GM12878 (cell line): ENCODE data around the gene GJD3. TPM values are rescaled to one million over a fixed set of nuclear protein-coding genes. Genes with fewer than 3 reads are reported as not detected.
A peak's percentile ranks its signal among the peaks of the same experiment; 100 is the strongest.

Experiments used
- ATAC-seq: fragments of 200-7000 bp; cut with Tn5 transposase; 3 replicates; pipeline ENCODE4 v1.9.1; 2020; ENCODE audit warnings: mild to moderate bottlenecking, moderate library complexity
- BruUV-seq: library from RNA; stranded (reverse); fragments of 400-500 nt; replicated peaks from 2 replicates; lab custom pipeline; 2021; lab: Mats Ljungman, UMichigan
- CTCF ChIA-PET: fragments of 300-600 bp; sonication (Branson Sonifier 250); formaldehyde crosslinking; extraction: SDS; loops from one replicate; lab custom pipeline; 2021; ENCODE audit warnings: inconsistent platforms; lab: Yijun Ruan, JAX
- POLR2A ChIA-PET: fragments of 350-600 bp; formaldehyde crosslinking; extraction: SDS; loops from one replicate; lab custom pipeline; 2021; ENCODE audit warnings: inconsistent platforms; lab: Charles Lee
- RAD21 ChIA-PET: fragments of 300-600 bp; sonication (Branson Sonifier 250); formaldehyde crosslinking; loops from one replicate; lab custom pipeline; 2023; ENCODE audit warnings: antibody characterized with exemption; ENCODE audit not compliant: unreplicated experiment; lab: Charles Lee
- SMC1A ChIA-PET: fragments of 300-600 bp; sonication (Branson Sonifier 250); formaldehyde crosslinking; loops from one replicate; lab custom pipeline; 2023; ENCODE audit not compliant: unreplicated experiment, uncharacterized antibody; lab: Charles Lee
- DNase-seq: peaks from one replicate; pipeline ENCODE4 v3.0.0-alpha.2; 2011; ENCODE audit warnings: low read depth, low spot score
- FAIRE-seq: peaks from 3 replicates; lab custom pipeline; 2011; peaks lifted over from hg19 to GRCh38; lab: Jason Lieb, UNC
- H2AFZ ChIP-seq: 2 replicates; pipeline ENCODE4 v1.6.0; 2011; ENCODE audit warnings: low read depth, low read length, control low read depth; ENCODE audit not compliant: control insufficient read depth
- H3K27ac ChIP-seq: 2 replicates; pipeline ENCODE4 v1.5.1; 2011; ENCODE audit warnings: control low read depth; ENCODE audit not compliant: control insufficient read depth, insufficient read depth
- H3K27me3 ChIP-seq, 2 experiments: replicated peaks in 1 of 2; 2 replicates each; pipeline versions ENCODE4 v1.6.0 to v1.6.1; 2011; ENCODE audit warnings: low read length in 1 of 2; ENCODE audit not compliant: control insufficient read depth in 2 of 2, insufficient read depth in 2 of 2
- H3K36me3 ChIP-seq, 2 experiments: 2 replicates each; pipeline ENCODE4 v1.5.1; 2011; ENCODE audit warnings: low read length in 1 of 2; ENCODE audit not compliant: control insufficient read depth in 2 of 2, insufficient read depth in 2 of 2
- H3K4me1 ChIP-seq: 2 replicates; pipeline ENCODE4 v1.6.1; 2011; ENCODE audit warnings: mild to moderate bottlenecking, low read length, moderate library complexity, mixed read lengths; ENCODE audit not compliant: control insufficient read depth, insufficient read depth
- H3K4me2 ChIP-seq: 2 replicates; pipeline ENCODE4 v1.6.0; 2011; ENCODE audit warnings: control low read depth; ENCODE audit not compliant: control insufficient read depth, insufficient read depth
- H3K4me3 ChIP-seq: fragments of 200-600 bp; sonication (generic); 2 replicates; pipeline ENCODE4 v1.5.1; 2016
- H3K79me2 ChIP-seq: 2 replicates; pipeline ENCODE4 v1.6.0; 2011; ENCODE audit warnings: low read length; ENCODE audit not compliant: control insufficient read depth, insufficient read depth
- H3K9ac ChIP-seq: 2 replicates; pipeline ENCODE4 v1.8.0; 2011; ENCODE audit warnings: low read length, control low read depth, mixed read lengths; ENCODE audit not compliant: control insufficient read depth, insufficient read depth
- H3K9me3 ChIP-seq: replicated peaks from 3 replicates; pipeline ENCODE4 v1.5.1; 2011; ENCODE audit warnings: mild to moderate bottlenecking, low read length; ENCODE audit not compliant: control insufficient read depth, insufficient read depth
- H4K20me1 ChIP-seq: 2 replicates; pipeline ENCODE4 v1.6.0; 2011; ENCODE audit not compliant: control insufficient read depth, insufficient read depth
- IKZF1 ChIP-seq: fragments of 450-650 bp; conservative IDR thresholded peaks from 2 replicates; pipeline ENCODE4 v1.6.1; 2017; ENCODE audit warnings: antibody characterized with exemption, mild to moderate bottlenecking
- POLR2AphosphoS5 ChIP-seq: IDR thresholded peaks from 2 replicates; pipeline ENCODE4 v1.6.1; 2011; ENCODE audit warnings: mild to moderate bottlenecking, low read length, inconsistent platforms
- SP1 ChIP-seq: IDR thresholded peaks from one replicate; pipeline ENCODE4 v1.6.1; 2011; ENCODE audit warnings: low read depth, low read length
- WGBS: methylation state at CpG from one replicate; pipeline ENCODE4 v1.1.6; 2016; ENCODE audit warnings: low lambda C conversion rate; ENCODE audit not compliant: insufficient replicate concordance, insufficient coverage; ENCODE audit errors: missing lambda C conversion rate; 5-methylcytosine and 5-hydroxymethylcytosine counted together
- in situ Hi-C: fragments of 300-500 bp; cut with MboI; formaldehyde crosslinking; loops from 9 replicates; pipeline ENCODE4 v1.14.3; 2018; ENCODE audit warnings: mixed read lengths
- intact Hi-C: fragments of 100-400 bp; cut with micrococcal nuclease; formaldehyde crosslinking; loops from one replicate; pipeline ENCODE4 v1.14.2; 2022; ENCODE audit not compliant: unreplicated experiment
- polyA plus RNA-seq, 11 experiments: library from polyadenylated mRNA; depleted of rRNA in 4 of 11; unstranded in 6 of 11; stranded (reverse) in 5 of 11; fragments of >200 nt; fragmentation: Nextera tagmentation in 4 of 11; fragmentation: Illumina TruSeq in 1 of 11; extraction: Ambion mirVana in 4 of 11; extraction: Trizol in 1 of 11; gene quantifications; 1 replicate in 1 of 11; 2 replicates in 10 of 11; pipeline versions ENCODE4 v1.2.1 to v1.2.3, GENCODE V29; 2011 to 2016; ENCODE audit warnings: inconsistent platforms in 2 of 11, missing spikeins in 2 of 11, low read depth in 1 of 11
- total RNA-seq, 4 experiments: library from RNA; depleted of rRNA in 3 of 4; stranded (reverse); fragments of >200 nt in 3 of 4; fragmentation: Illumina TruSeq in 1 of 4; extraction: Trizol in 1 of 4; gene quantifications; 2 replicates each; pipeline versions ENCODE4 v1.2.1 to v1.2.3, GENCODE V29; 2013 to 2021

GJD3 gene
- total and polyA plus RNA-seq, 10 of the 15 experiments (the other 5 are each of a cell fraction or from before 2014, with no cell fraction given): 1.6 TPM; not detected in 9

DNA sequence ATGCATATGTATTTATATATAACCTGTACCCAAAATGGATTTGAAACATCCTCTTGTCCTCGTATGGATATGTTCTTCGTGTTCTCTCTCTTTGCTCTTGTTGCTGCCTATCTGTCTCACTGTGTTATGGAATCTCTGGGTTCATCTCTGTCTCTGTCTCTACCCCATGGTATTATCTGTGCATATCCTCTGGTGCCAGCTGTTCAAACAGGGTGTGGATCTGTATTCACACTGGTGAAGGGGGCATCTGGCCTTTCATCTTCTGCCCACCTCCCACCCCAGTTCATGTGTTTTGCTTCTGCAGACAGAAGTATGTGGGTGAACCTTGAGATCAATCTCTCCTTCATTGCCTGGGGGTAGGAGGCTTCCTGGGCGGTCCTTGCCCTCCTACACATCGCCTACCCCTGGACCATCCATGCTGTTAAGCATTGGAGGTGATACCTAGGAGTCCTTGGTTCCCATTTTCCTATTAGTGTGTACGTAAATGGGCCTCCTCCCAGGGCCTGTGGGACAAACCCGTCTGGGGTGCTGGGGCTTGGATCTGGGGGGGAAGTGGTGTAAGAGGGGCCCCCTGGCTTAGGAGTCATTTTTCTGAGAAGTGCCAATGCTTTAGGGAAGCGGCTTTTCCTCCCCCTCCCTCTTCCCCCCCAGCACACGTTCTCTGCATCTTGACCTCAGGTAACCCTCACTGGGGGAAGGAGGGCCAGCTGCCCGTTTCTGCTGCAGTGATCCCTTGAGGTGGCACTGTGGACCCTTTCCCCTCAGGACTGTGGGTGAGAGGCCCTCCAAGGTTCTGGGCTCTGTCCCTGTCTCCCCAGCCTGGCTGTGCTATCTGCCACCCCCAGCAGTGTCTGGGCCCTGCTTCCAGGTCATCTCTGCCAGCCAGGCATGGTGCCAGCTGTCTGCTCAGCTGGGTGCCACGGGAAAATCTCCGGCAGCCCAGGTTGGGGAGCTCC is 34.4 kb downstream of the GJD3 start:
- intact Hi-C loops (loop anchor here (1.0 kb wide), 1 partner anchor 11 kb away; no protein-coding TSS in a partner anchor), in situ Hi-C loops (loop anchor here (10.0 kb wide), 1 partner anchor 1345 kb away; no protein-coding TSS in a partner anchor)
- CTCF ChIA-PET: interaction anchor here (1.1 kb wide), 1 partner anchor 244 kb away, joined by 3 read pairs; no protein-coding TSS in a partner anchor
- DNase-seq (no peak), ATAC-seq (no peak)
- H3K4me3 ChIP-seq: no peak overlapping the region
- RAD21 ChIA-PET: interaction anchor here (0.5 to 1.5 kb wide), 4 partner anchors 19 to 288 kb away, joined by 3 to 5 read pairs (median 3); no protein-coding TSS in a partner anchor
- H3K27me3 ChIP-seq: no peaks in the 10 kb centered on the region
- TF ChIP-seq IKZF1 (peak; percentile 21; the same call in 1 of the 2 replicates), SP1 (no peak)
- TF ChIP-seq, all 136 proteins: peak for 1
- Histone ChIP-seq H3K4me2 (peak overlapping the region; percentile 62), H3K4me1 (peaks cover 40% of the 10 kb centered on the region), H3K79me2 (peaks cover 88% of the 10 kb centered on the region), H3K9ac (peak overlapping the region; percentile 50; the same call in 1 of the 2 replicates), H4K20me1 (no peaks in the 10 kb centered on the region), H3K36me3 (peaks cover 19 to 24% of the 10 kb centered on the region in 2 experiments; a peak in 3 of 4 replicates), H3K27ac (peak overlapping the region; percentile 54), H3K9me3 (no peaks in the 10 kb centered on the region), H2AFZ (no peak overlapping the region)
- POLR2A ChIA-PET: interaction anchor here (1.3 kb wide), 1 partner anchor 10 kb away, joined by 5 read pairs; no protein-coding TSS in a partner anchor
- SMC1A ChIA-PET: interaction anchor here (1.4 to 2.3 kb wide), 2 partner anchors 11 to 25 kb away, joined by 4 to 9 read pairs; no protein-coding TSS in a partner anchor
- FAIRE-seq: peak; percentile 83
- no TSS peak for BruUV-seq
- WGBS: 56% methylated on average over 10 of the region's 11 CpGs

- POLR2A ChIA-PET: interaction anchor here (0.7 to 1.0 kb wide), 3 partner anchors 9 to 259 kb away, joined by 3 to 4 read pairs (median 4); no protein-coding TSS in a partner anchor
- in situ Hi-C loops (loop anchor here (10.0 kb wide), 1 partner anchor 1346 kb away; no protein-coding TSS in a partner anchor), intact Hi-C loops (no loop called here)
- Histone ChIP-seq H3K27ac (0 out of 2 replicates have a peak overlapping the region, but pooled peaks have one; percentile 96), H2AFZ (no peak overlapping the region), H3K4me3 (no peak overlapping the region), H4K20me1 (no peaks in the 10 kb centered on the region), H3K4me2 (no peak overlapping the region), H3K9me3 (no peaks in the 10 kb centered on the region), H3K9ac (no peak overlapping the region), H3K36me3 (peaks cover 12 to 19% of the 10 kb centered on the region in 2 experiments; a peak in 3 of 4 replicates), H3K27me3 (no peaks in the 10 kb centered on the region), H3K79me2 (peaks cover 90% of the 10 kb centered on the region), H3K4me1 (peaks cover 53% of the 10 kb centered on the region)
- DNase-seq (no peak), FAIRE-seq (no peak), ATAC-seq (no peak)
- no peak for TF ChIP-seq POLR2AphosphoS5
- RAD21 ChIA-PET: interaction anchor here (1.0 to 12.6 kb wide), 3 partner anchors 19 to 39 kb away, joined by 3 to 156 read pairs (median 31); partner anchors contain the start of gene RARA
- SMC1A ChIA-PET: interaction anchor here (1.3 to 11.2 kb wide), 4 partner anchors 13 to 25 kb away, joined by 4 to 172 read pairs (median 10); partner anchors contain the start of gene RARA
- WGBS: 94% methylated on average over 2 of the region's 2 CpGs
- CTCF ChIA-PET: interaction anchor here (1.0 to 6.6 kb wide), 4 partner anchors 10 to 25 kb away, joined by 4 to 58 read pairs (median 26); partner anchors contain the start of gene RARA
- no TSS peak for BruUV-seq
These were observed 36.2 kb downstream of the GJD3 start for GRCh38 chr17:40328386-40328766.
